Measurements from ENCODE around the gene FGF18.

The FGF18 gene

DNA sequence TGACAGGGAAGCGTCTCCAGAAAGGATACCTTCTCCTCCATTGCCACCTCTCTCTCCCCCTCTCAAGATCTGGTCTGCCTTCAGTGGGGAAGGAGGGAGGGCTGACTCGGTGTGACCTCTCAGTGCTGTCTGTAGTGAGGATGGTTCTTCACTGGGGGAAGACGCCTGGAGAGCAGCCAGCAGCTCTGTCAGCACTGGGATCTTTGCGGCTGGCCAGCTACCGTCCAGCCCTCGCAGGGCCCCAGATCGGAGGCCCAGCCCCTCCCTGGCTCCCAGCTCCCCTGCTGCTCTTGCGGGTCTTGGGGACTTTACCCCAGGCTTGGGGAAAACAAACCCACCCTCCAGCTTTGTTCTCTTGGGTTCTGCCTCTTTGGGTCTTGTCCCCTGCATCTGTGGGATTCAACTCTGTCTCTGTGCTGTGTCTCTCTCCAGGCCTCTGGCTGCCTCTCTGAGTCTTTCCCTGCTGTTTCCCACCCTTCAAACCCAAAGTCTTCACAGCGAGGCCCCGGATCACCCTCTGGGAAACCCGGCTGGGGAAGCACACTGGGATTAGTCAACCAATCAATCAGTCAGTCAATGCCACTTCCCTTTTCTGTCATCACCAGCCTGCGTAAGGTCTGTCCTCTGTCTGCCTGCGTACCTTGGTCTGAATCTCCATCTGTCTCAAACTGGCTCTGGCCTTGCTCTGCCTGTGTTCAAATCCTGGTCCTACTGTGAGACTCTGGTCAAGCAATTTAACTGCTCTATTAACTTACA, 23.0 kb downstream of the FGF18 start:
- DNase-seq (ENCODE audit: low spot score) = no peak

DNA sequence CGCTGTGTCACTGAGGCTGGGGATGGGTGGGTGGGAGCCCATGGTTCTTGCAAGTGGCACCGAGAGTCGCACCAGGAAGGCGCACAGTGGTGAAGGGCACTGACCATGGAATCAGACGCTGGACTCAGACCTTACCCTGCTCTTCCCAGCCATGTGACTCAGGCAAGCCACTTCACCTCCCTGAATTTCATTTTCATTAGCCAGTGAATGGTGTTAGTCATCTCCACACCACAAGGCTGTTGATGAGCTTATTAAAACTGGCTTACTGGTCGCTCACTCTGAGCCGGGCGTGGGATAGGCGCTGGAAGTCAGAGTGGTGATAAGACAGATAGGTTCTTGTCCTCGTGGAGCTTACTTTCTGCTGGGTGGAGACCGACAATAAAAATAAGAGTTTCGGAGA, 25.1 kb downstream of the FGF18 start:
- no peak for DNase-seq (ENCODE audit: low spot score)

DNA sequence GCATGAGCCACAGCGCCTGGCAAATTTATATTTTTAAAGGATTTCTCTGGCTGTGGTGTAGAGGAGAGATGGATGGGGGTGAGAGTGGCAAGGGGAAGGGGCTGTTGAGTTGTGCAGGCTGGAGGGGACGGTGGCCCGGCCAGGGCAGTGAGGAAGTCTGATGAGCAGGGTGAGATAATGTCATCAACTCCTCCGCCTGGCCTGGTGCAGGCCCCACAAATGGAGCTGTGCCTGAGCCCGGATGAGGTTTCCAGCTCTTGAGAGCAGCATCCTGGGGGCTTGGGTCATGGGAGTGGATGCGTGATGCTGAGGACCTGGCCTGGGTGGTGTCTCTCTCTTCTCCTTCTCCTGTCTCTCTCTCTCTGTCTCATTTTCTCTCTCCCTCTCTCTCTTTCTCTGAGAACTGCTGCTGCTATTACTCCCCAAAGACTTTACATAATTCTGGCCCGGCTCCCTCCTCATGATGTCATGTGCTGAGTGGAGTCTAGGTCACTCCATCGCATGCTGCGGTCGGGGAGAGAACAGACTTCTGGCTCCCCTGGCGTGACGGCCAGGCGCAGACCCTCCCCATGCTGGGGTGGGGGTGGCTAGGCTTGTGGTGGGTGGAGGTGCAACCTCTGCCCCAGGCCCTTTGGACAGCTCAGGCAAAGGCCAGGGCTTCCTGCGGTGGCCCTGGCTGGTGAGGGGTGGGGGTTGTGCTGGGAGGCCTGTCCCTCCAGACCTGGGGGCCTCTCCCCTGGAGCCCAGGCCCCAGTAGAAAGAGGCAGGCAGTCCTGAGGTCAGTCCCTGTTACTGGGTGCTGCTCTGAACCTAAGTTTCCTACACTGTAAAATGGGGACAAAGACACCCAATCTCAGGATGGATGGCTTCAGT, 26.4 kb downstream of the FGF18 start:
- DNase-seq (ENCODE audit: low spot score) = no peak

DNA sequence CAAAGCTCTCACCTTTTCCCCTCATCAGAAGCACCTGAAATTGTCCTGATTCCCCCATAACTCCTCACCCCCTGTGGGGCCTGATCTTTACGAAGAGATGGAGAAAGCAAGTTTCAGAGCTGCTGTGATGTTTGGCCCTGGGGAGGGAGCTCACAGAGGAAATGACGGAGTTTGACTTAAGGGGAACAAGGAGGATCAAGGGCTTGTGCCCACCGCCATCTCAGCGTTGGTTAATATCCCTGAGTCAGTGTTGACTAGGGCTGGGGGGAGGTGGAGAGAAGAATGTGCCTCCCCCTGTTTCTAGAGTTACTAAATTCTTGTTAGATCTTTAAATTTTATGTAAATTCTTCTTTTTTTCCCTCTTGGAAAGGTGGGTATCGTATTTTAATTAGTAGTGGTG, 27.8 kb downstream of the FGF18 start:
- DNase-seq (ENCODE audit: low spot score) = no peak

DNA sequence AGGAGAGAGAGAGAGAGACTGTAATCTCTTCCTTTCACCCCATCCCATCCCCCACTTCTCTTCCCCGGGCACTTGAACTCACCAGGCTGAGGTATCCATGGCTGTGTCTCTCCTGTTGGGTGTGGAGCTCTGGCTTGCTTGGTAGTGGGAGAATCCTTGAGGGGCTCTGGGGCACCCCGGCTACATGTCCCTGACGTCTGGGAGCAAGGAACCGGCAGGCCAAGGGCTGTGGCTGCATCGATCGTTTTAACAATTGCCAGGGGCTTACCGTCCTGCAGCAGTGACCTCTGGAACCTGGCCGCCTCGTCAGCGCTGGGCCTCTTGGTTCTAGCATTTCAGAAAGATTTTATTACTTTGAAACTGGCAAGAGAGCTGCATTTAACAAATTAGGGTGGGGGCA, 30.0 kb downstream of the FGF18 start:
- no peak for DNase-seq (ENCODE audit: low spot score)

- no peak for DNase-seq (ENCODE audit: low spot score)
These were observed 31.2 kb downstream of the FGF18 start for GRCh38 chr5:171450423-171451331.

GRCh38 chr5:171451421-171451820, 32.0 kb downstream of the FGF18 start:
- DNase-seq (ENCODE audit: low spot score) = no peak

DNA sequence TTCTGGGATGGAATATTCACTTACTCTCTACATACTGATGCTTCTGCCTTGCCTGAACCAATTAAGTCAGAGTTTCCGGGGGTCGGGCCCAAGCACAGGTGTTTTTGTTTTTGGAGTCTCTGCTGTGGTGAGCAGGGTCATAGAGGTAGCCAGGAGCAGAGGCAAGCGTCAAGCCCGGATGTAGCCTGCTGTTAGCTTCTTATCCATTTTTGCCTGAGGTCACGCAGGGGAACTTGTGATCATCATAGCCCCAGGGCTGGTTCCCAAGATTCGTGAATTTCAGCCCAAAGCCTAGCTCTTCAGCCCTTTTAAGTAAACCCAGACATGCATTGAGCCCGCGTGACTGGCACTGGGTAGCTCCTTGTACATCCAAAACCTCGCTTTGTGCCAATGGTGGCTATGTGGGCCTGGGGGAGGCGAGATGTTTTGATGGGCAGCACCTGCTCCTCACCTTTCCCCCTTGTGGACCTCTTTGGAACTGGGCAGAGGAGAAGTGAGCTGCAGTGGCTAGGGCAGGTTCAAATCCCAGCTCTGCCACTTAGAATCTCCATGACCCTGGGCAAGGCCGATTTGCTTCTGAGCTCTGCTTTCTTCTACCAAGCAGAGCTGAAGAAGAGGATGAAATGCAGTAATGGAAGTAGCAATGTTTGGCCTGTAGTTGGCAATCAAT, 33.7 kb downstream of the FGF18 start:
- DNase-seq (ENCODE audit: low spot score) = no peak

DNA sequence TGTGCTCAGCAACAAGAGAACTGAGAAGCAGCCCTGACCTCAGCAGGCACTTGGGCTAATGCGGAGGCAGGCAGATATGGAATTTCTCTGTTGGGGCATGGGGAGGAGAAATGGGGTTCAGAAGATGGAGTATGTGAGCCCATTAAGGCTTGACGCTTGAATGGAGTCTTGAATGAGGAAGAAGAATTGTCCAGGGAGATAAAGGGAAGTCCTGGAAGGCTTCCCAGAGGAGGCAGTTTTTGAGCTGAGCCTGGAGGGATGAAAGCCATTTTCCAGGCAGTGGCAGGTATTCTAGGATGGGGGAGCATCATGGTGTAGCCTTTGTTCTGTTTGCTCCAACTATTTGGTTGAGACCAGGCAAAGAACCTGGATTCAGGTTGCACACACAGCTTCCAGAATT, 34.5 kb downstream of the FGF18 start:
- no peak for DNase-seq (ENCODE audit: low spot score)

DNA sequence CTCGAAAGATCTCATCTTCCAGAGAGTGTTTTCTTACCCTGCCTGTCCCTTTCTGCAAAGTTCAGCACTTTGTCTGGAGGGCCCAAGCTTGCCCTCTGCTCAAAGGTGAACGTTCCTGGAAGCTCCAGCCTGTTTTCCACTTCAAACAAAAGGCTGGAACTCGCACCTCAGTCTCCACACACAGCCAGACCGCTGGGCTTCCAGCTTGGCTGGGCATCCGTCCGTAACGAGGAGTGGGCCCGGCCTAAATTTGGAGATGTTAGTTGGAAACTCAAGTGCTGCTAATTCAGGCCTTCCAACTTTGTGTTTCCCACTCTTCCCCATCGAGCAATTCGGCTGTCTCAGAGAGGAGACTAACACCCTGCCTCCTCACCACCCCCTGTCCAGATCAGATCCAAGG, 35.1 kb downstream of the FGF18 start:
- no peak for DNase-seq (ENCODE audit: low spot score)

- no peak for DNase-seq (ENCODE audit: low spot score)
These were observed 36.1 kb downstream of the FGF18 start for GRCh38 chr5:171455522-171455921.

DNA sequence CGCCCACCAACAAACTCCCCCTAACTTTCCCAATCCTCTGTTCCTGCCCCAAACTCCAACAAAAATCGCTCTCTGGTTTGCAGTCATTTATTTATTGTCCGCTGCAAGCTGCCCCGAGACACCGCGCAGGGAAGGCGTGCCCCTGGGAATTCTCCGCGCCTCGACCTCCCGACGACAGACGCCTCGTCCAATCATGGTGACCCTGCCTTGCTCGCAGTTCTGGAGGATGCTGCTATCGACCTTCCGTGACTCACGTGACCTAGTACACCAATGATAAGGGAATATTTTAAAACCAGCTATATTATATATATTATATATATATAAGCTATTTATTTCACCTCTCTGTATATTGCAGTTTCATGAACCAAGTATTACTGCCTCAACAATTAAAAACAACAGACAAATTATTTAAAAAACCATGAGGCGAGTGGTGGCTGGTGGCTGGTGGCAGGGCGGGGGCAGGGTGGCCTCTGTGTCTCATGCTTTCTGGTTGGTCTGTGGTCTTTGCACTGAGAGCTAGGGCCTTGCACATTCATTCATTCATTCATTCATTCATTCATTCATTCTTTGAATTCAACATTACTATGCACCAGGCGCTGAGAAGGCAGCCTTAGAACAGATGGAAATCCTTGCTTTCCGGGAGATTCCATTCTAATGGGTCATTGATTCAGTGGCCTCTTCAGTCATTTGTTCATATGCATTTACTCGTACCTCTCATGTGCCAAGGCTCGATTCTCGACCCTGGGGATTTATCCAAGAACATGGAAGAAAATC, 37.9 kb downstream of the FGF18 start:
- DNase-seq (ENCODE audit: low spot score) = no peak

- DNase-seq (ENCODE audit: low spot score) = no peak
These were observed 40.4 kb downstream of the FGF18 start for GRCh38 chr5:171459839-171460238.

DNA sequence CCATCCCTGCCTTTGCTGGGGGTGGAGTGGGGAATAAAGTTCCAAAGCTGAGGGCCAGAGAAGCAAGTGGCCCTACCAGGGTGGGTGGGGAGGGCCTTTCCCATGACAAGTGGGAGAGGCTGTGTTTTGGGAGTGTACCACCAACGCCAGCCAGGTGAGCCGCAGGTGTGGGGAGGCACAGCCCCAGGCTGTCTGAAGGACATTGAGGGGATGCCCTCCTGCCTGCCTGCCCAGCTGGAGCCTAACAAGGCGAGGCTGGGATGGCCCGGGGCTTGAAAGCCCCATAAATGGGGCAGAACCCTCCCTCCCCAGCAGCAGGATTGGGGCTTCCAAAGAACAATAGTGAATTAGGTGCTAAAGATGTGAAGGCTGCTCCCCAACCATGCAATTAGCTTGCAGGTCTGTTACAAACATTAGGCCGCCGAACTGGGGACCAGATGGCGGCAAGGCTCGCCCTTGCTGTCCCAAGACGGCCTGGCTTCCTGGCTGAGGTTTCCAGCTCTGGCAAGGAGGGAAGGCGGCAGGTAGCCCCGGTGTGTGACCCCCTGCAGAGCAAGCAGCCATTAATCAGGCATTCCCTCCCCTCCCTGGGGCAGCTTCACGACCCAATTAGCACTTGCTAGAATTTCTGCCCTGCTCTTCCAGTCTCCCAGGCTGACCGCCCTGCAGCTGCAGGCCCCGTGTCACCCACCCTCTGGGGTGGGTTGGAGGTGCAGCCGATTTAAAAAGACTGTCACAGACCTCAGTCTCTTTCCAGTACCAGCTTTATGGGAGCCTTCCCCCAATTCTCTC, 42.9 kb downstream of the FGF18 start:
- DNase-seq (ENCODE audit: low spot score) = no peak

DNA sequence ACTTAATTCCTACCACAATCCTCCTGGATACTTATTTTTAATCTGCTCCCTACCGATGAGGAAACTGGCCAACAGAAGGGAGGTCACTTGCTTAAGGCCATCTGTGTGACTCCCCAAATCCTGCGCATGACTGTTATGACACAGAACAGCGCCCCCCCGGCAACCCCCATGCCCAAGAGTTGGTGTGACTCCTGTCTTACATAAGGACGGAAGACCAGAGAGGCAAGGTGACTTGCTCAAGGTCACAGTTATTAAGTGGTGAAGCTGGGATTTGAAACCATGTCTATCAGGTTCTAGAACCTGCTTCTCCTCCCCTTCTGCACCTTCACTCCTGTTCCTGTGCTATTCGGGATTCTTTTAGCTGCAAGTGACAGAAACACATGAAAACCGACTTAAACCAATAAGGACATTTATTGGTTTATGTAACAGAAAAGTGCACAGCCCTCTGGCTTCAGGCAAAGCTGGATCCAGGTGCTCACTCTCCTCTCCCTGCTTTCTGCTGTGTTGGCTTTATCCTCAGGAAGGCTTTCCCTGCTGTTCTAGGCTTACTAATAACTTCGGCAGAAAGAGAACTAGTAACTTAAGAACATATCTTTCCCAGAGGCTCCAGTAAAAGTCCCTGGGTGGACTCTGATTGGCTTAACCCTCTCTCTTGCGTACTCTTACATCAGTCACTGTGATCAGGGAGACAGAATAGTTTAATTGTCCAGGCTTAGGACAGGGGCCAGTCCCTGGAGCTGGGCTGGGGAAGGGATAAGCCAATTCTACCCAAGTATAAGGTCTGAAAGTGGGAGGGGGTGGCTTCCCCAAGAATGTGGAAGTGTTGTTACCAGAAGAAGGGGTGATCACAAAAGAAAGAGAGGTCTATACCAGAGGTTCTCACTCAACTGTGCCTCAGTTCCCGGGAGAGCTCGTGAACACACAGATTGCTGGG, 43.7 kb downstream of the FGF18 start:
- no peak for DNase-seq (ENCODE audit: low spot score)

DNA sequence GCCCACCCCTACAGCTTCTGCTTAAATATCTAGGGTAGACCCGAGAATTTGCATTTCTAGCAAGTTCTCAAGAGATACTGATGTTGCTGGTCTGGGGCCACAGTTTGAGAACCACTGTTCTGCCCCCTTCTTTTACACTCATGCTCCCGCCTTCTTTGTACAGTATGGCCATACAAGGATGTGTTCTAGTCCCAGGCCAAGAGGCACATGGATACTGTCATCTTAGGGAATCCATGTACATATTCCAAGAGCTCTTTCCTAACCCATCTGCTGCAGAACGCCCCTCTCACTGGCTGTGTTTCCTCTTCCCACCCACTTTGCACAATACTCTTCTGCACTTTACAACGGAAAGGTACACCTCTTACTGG, 44.4 kb downstream of the FGF18 start:
- DNase-seq (ENCODE audit: low spot score) = no peak

GRCh38 chr5:171464829-171465228, 45.4 kb downstream of the FGF18 start:
- no peak for DNase-seq (ENCODE audit: low spot score)

- DNase-seq (ENCODE audit: low spot score) = no peak
These were observed 47.7 kb downstream of the FGF18 start for GRCh38 chr5:171467107-171467506.

- DNase-seq (ENCODE audit: low spot score) = no peak
These were observed 49.9 kb downstream of the FGF18 start for GRCh38 chr5:171469326-171469725.

All from CD4-positive, alpha-beta T cell treated with Interleukin-15 for 4 hours (primary cell).